ENCODE data around the gene EFR3B. TPM values are rescaled to one million over a fixed set of nuclear protein-coding genes. Genes with fewer than 3 reads are reported as not detected.

EFR3B gene
- total RNA-seq, 1 experiment from 2014 or later = 8.9 TPM

DNA sequence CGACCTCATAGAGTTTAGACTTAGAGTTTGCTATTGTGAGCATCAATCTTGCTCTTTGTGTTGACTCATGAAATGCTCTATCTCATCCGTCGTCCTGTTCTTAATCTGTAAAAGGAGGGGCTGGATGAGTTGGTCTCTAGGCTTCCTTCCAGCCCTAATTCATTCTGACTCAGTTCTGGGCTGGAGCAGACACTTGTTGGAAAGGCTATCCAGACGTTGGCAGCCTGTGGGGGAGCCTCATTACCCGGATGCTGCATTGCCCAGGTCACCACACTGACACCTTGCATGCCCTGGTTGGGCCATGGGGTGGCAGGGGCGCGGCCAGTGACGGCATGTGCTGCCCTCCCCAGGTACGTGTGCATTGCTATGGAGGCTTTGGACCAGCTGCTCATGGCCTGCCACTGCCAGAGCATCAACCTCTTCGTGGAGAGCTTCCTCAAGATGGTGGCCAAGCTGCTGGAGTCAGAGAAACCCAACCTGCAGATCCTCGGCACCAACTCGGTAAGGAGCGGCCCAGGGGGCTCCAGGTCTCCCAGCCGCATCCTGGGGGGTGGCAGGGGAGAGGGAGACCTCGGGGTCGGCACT lies 61.5 kb downstream of the EFR3B start (continued):
- TF ChIP-seq, protein P1, sequence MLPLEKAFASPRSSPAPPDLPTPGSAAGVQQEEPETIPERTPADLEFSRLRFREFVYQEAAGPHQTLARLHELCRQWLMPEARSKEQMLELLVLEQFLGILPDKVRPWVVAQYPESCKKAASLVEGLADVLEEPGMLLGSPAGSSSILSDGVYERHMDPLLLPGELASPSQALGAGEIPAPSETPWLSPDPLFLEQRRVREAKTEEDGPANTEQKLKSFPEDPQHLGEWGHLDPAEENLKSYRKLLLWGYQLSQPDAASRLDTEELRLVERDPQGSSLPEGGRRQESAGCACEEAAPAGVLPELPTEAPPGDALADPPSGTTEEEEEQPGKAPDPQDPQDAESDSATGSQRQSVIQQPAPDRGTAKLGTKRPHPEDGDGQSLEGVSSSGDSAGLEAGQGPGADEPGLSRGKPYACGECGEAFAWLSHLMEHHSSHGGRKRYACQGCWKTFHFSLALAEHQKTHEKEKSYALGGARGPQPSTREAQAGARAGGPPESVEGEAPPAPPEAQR (CRISPR knock-in tag; IDR thresholded peaks at IDR 0.05) = no peak
- no peak for TF ChIP-seq GRHL2 (CRISPR knock-in tag; IDR thresholded peaks at IDR 0.05; ENCODE audit: insufficient replicate concordance, severe bottlenecking)
- TF ChIP-seq NR2C2 (CRISPR knock-in tag; IDR thresholded peaks at IDR 0.05) = no peak
- no peak for TF ChIP-seq JUN (CRISPR knock-in tag; IDR thresholded peaks at IDR 0.05)
- no peak for TF ChIP-seq FOXP1 (CRISPR knock-in tag; IDR thresholded peaks at IDR 0.05; ENCODE audit: borderline replicate concordance)
- no peak for TF ChIP-seq ZNF317 (CRISPR knock-in tag; IDR thresholded peaks at IDR 0.05; ENCODE audit: borderline replicate concordance, low read depth)
- no peak for TF ChIP-seq KAT7 (CRISPR knock-in tag; IDR thresholded peaks at IDR 0.05; ENCODE audit: borderline replicate concordance)
- TF ChIP-seq, protein P2, sequence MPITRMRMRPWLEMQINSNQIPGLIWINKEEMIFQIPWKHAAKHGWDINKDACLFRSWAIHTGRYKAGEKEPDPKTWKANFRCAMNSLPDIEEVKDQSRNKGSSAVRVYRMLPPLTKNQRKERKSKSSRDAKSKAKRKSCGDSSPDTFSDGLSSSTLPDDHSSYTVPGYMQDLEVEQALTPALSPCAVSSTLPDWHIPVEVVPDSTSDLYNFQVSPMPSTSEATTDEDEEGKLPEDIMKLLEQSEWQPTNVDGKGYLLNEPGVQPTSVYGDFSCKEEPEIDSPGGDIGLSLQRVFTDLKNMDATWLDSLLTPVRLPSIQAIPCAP (CRISPR knock-in tag; IDR thresholded peaks at IDR 0.05) = no peak
- no peak for TF ChIP-seq TEAD4 (CRISPR knock-in tag; IDR thresholded peaks at IDR 0.05)
- no peak for TF ChIP-seq SP1 (CRISPR knock-in tag; conservative IDR thresholded peaks at IDR 0.05)

DNA sequence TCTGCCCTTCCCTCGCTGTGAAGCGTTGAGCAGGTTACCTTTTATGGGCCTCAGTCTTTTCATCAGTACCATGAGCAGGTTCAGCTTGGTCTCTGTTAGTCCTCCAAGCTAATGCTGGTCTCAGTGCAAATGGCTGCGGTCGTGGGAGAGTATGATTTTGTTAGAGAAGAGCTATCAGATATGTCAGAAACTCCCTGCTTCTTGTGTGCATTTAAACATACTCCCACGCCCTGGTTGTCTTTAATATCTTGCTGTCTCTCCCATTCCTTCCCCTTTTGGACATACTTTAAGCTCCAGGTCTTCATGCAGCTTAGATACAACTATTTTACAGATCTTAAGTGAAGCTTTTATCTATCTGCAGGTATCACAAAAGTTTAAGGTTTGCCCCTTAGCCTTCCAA lies 62.9 kb downstream of the EFR3B start:
- H3K36me3 Mint-ChIP-seq = no peaks in the 10 kb centered on the region
- TF ChIP-seq EMX1 (CRISPR knock-in tag; IDR thresholded peaks at IDR 0.05) (no peak), MYBL2 (CRISPR knock-in tag; IDR thresholded peaks at IDR 0.05) (no peak), ELF4 (CRISPR knock-in tag; IDR thresholded peaks at IDR 0.05; ENCODE audit: low read depth) (no peak)
- TF ChIP-seq, protein P3, sequence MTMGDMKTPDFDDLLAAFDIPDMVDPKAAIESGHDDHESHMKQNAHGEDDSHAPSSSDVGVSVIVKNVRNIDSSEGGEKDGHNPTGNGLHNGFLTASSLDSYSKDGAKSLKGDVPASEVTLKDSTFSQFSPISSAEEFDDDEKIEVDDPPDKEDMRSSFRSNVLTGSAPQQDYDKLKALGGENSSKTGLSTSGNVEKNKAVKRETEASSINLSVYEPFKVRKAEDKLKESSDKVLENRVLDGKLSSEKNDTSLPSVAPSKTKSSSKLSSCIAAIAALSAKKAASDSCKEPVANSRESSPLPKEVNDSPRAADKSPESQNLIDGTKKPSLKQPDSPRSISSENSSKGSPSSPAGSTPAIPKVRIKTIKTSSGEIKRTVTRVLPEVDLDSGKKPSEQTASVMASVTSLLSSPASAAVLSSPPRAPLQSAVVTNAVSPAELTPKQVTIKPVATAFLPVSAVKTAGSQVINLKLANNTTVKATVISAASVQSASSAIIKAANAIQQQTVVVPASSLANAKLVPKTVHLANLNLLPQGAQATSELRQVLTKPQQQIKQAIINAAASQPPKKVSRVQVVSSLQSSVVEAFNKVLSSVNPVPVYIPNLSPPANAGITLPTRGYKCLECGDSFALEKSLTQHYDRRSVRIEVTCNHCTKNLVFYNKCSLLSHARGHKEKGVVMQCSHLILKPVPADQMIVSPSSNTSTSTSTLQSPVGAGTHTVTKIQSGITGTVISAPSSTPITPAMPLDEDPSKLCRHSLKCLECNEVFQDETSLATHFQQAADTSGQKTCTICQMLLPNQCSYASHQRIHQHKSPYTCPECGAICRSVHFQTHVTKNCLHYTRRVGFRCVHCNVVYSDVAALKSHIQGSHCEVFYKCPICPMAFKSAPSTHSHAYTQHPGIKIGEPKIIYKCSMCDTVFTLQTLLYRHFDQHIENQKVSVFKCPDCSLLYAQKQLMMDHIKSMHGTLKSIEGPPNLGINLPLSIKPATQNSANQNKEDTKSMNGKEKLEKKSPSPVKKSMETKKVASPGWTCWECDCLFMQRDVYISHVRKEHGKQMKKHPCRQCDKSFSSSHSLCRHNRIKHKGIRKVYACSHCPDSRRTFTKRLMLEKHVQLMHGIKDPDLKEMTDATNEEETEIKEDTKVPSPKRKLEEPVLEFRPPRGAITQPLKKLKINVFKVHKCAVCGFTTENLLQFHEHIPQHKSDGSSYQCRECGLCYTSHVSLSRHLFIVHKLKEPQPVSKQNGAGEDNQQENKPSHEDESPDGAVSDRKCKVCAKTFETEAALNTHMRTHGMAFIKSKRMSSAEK (CRISPR knock-in tag; IDR thresholded peaks at IDR 0.05; ENCODE audit: borderline replicate concordance) = no peak
- TF ChIP-seq, protein P4, sequence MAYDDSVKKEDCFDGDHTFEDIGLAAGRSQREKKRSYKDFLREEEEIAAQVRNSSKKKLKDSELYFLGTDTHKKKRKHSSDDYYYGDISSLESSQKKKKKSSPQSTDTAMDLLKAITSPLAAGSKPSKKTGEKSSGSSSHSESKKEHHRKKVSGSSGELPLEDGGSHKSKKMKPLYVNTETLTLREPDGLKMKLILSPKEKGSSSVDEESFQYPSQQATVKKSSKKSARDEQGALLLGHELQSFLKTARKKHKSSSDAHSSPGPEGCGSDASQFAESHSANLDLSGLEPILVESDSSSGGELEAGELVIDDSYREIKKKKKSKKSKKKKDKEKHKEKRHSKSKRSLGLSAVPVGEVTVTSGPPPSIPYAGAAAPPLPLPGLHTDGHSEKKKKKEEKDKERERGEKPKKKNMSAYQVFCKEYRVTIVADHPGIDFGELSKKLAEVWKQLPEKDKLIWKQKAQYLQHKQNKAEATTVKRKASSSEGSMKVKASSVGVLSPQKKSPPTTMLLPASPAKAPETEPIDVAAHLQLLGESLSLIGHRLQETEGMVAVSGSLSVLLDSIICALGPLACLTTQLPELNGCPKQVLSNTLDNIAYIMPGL (CRISPR knock-in tag; IDR thresholded peaks at IDR 0.05) = no peak
- no peak overlapping the region for H3K4me3 Mint-ChIP-seq
- no peak overlapping the region for H3K27ac Mint-ChIP-seq
- CTCF ChIA-PET = interaction anchor here (1.5 to 3.0 kb wide), 2 partner anchors 24 to 129 kb away, joined by 4 to 10 read pairs; no protein-coding TSS in a partner anchor
- POLR2A ChIA-PET = no interaction called here
- ATAC-seq (no peak), DNase-seq (ENCODE audit: low spot score) (no peak)
- H3K27me3 Mint-ChIP-seq (ENCODE audit: low read depth) = no peaks in the 10 kb centered on the region
- H3K4me1 Mint-ChIP-seq = peaks cover 6% of the 10 kb centered on the region
- H3K9me3 Mint-ChIP-seq = no peaks in the 10 kb centered on the region

All from WTC11 (cell line).